Measurements from ENCODE around the gene ADORA2A. TPM values are rescaled to one million over a fixed set of nuclear protein-coding genes. Genes with fewer than 3 reads are reported as not detected.

The ADORA2A gene
- polyA plus RNA-seq, 1 donor (not counting 4 experiments of a cell fraction or from before 2014, with no cell fraction given), result 0.20 TPM

- no peak overlapping the region for H2AFZ ChIP-seq (ENCODE audit: control insufficient read depth, low read length)
- H3K36me3 ChIP-seq (ENCODE audit: control insufficient read depth in 2 of 2, extremely low read depth in 1 of 2, insufficient read depth in 2 of 2, low read length in 2 of 2), result no peaks in the 10 kb centered on the region
- TF ChIP-seq, protein P1, sequence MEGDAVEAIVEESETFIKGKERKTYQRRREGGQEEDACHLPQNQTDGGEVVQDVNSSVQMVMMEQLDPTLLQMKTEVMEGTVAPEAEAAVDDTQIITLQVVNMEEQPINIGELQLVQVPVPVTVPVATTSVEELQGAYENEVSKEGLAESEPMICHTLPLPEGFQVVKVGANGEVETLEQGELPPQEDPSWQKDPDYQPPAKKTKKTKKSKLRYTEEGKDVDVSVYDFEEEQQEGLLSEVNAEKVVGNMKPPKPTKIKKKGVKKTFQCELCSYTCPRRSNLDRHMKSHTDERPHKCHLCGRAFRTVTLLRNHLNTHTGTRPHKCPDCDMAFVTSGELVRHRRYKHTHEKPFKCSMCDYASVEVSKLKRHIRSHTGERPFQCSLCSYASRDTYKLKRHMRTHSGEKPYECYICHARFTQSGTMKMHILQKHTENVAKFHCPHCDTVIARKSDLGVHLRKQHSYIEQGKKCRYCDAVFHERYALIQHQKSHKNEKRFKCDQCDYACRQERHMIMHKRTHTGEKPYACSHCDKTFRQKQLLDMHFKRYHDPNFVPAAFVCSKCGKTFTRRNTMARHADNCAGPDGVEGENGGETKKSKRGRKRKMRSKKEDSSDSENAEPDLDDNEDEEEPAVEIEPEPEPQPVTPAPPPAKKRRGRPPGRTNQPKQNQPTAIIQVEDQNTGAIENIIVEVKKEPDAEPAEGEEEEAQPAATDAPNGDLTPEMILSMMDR (optimal IDR thresholded peaks at IDR 0.05 in 1 of 3, IDR thresholded peaks at IDR 0.05 in 1 of 3, conservative IDR thresholded peaks at IDR 0.05 in 1 of 3; ENCODE audit: extremely low read depth in 1 of 3, insufficient read depth in 2 of 3, low read length in 3 of 3), result no peak
- no peak for TF ChIP-seq EZH2 (IDR thresholded peaks at IDR 0.05; ENCODE audit: low read length)
- H3K9me1 ChIP-seq (ENCODE audit: control insufficient read depth, extremely low read depth, insufficient read depth, low read length), result no peaks in the 10 kb centered on the region
- no peak overlapping the region for H3K9ac ChIP-seq (ENCODE audit: control insufficient read depth, extremely low read depth, insufficient read depth, low read length)
- DNase-seq (ENCODE audit: low read depth, low spot score), result no peak
- no peaks in the 10 kb centered on the region for H3K4me1 ChIP-seq (ENCODE audit: control insufficient read depth, extremely low read depth, insufficient read depth, low read length)
- H3K9me3 ChIP-seq (ENCODE audit: control insufficient read depth, low read depth, low read length), result peaks cover 1% of the 10 kb centered on the region
- H3K27ac ChIP-seq (ENCODE audit: control insufficient read depth, insufficient read depth, low read length), result no peak overlapping the region
- no peaks in the 10 kb centered on the region for H3K79me2 ChIP-seq (ENCODE audit: control insufficient read depth, insufficient read depth, low read length)
- dilution Hi-C loops (cut with MboI; ENCODE audit: extremely low pct_ligation_motif_present, low sequenced_read_pairs), result no loop called here
- H3K4me2 ChIP-seq (ENCODE audit: control insufficient read depth, extremely low read depth, insufficient read depth, low read depth, low read length), result no peak overlapping the region
- H3K27me3 ChIP-seq (ENCODE audit: control insufficient read depth, extremely low read depth, insufficient read depth, low read length), result no peaks in the 10 kb centered on the region
- FAIRE-seq, result no peak
- H4K20me1 ChIP-seq (ENCODE audit: control insufficient read depth, extremely low read depth, insufficient read depth, low read length), result no peaks in the 10 kb centered on the region
- H3K4me3 ChIP-seq (ENCODE audit: control insufficient read depth in 2 of 3, extremely low read depth in 1 of 3, insufficient read depth in 2 of 3, low read depth in 1 of 3, low read length in 3 of 3), result no peak overlapping the region
Observed at GRCh38 chr22:24450610-24451009, 23.2 kb downstream of the ADORA2A start.

GRCh38 chr22:24451162-24451561, 23.8 kb downstream of the ADORA2A start:
- Histone ChIP-seq H4K20me1 (ENCODE audit: control insufficient read depth, extremely low read depth, insufficient read depth, low read length) (no peaks in the 10 kb centered on the region), H3K4me1 (ENCODE audit: control insufficient read depth, extremely low read depth, insufficient read depth, low read length) (no peaks in the 10 kb centered on the region), H3K36me3 (ENCODE audit: control insufficient read depth in 2 of 2, extremely low read depth in 1 of 2, insufficient read depth in 2 of 2, low read length in 2 of 2) (no peaks in the 10 kb centered on the region), H3K9ac (ENCODE audit: control insufficient read depth, extremely low read depth, insufficient read depth, low read length) (no peak overlapping the region), H3K4me3 (ENCODE audit: control insufficient read depth in 2 of 3, extremely low read depth in 1 of 3, insufficient read depth in 2 of 3, low read depth in 1 of 3, low read length in 3 of 3) (no peak overlapping the region), H3K27ac (ENCODE audit: control insufficient read depth, insufficient read depth, low read length) (no peak overlapping the region), H3K27me3 (ENCODE audit: control insufficient read depth, extremely low read depth, insufficient read depth, low read length) (no peaks in the 10 kb centered on the region), H3K4me2 (ENCODE audit: control insufficient read depth, extremely low read depth, insufficient read depth, low read depth, low read length) (no peak overlapping the region), H2AFZ (ENCODE audit: control insufficient read depth, low read length) (no peak overlapping the region), H3K79me2 (ENCODE audit: control insufficient read depth, insufficient read depth, low read length) (no peaks in the 10 kb centered on the region), H3K9me1 (ENCODE audit: control insufficient read depth, extremely low read depth, insufficient read depth, low read length) (no peaks in the 10 kb centered on the region), H3K9me3 (ENCODE audit: control insufficient read depth, low read depth, low read length) (peaks cover 1% of the 10 kb centered on the region)
- no peak for FAIRE-seq
- no peak for DNase-seq (ENCODE audit: low read depth, low spot score)
- no peak for TF ChIP-seq EZH2 (IDR thresholded peaks at IDR 0.05; ENCODE audit: low read length)
- TF ChIP-seq, protein P1 (optimal IDR thresholded peaks at IDR 0.05 in 1 of 3, IDR thresholded peaks at IDR 0.05 in 1 of 3, conservative IDR thresholded peaks at IDR 0.05 in 1 of 3; ENCODE audit: extremely low read depth in 1 of 3, insufficient read depth in 2 of 3, low read length in 3 of 3), result no peak
- dilution Hi-C loops (cut with MboI; ENCODE audit: extremely low pct_ligation_motif_present, low sequenced_read_pairs), result no loop called here
